Liver (tissue), 9 donors: ENCODE data around the gene SPATA16. TPM values are rescaled to one million over a fixed set of nuclear protein-coding genes. Genes with fewer than 3 reads are reported as not detected.

Experiments
- DNase-seq: peaks from one replicate; pipeline ENCODE4 v3.0.0-alpha.2; 2017; ENCODE audit warnings: low spot score
- H3K27ac ChIP-seq, 2 donors: one replicate each; pipeline ENCODE4 v1.7.0; 2013; ENCODE audit warnings: inconsistent platforms in 2 of 2, low read length in 2 of 2, control low read depth in 1 of 2, low read depth in 1 of 2, mild to moderate bottlenecking in 1 of 2
- H3K27me3 ChIP-seq, 4 donors: one replicate each; pipeline versions ENCODE4 v1.6.1 to v1.7.0; 2013; ENCODE audit warnings: low read length in 3 of 4, inconsistent platforms in 1 of 4, mild to moderate bottlenecking in 1 of 4, moderate library complexity in 1 of 4; ENCODE audit not compliant: control insufficient read depth in 4 of 4, insufficient read depth in 4 of 4
- H3K36me3 ChIP-seq, 4 donors: one replicate each; pipeline versions ENCODE4 v1.6.1 to v1.7.0; 2013; ENCODE audit warnings: low read length in 3 of 4, mild to moderate bottlenecking in 3 of 4, low read depth in 1 of 4, moderate library complexity in 1 of 4; ENCODE audit not compliant: control insufficient read depth in 4 of 4, insufficient read depth in 3 of 4
- H3K4me1 ChIP-seq, 4 donors: one replicate each; pipeline versions ENCODE4 v1.6.1 to v1.7.0; 2013; ENCODE audit warnings: low read length in 3 of 4, mild to moderate bottlenecking in 3 of 4, moderate library complexity in 1 of 4; ENCODE audit not compliant: control insufficient read depth in 4 of 4, insufficient read depth in 4 of 4
- H3K4me3 ChIP-seq, 3 donors: one replicate each; pipeline versions ENCODE4 v1.6.1 to v1.7.0; 2013; ENCODE audit warnings: low read length in 3 of 3, control low read depth in 1 of 3, low read depth in 1 of 3, mild to moderate bottlenecking in 1 of 3
- H3K9ac ChIP-seq, 2 donors: one replicate each; pipeline ENCODE4 v1.7.0; 2013; ENCODE audit warnings: low read length in 2 of 2, mild to moderate bottlenecking in 2 of 2, moderate library complexity in 2 of 2, control low read depth in 1 of 2, low read depth in 1 of 2
- H3K9me3 ChIP-seq, 4 donors: one replicate each; pipeline versions ENCODE4 v1.6.1 to v1.7.0; 2013; ENCODE audit warnings: low read length in 3 of 4; ENCODE audit not compliant: control insufficient read depth in 4 of 4
- ATF3 ChIP-seq: IDR thresholded peaks from 2 replicates; pipeline ENCODE4 v1.6.1; 2016; ENCODE audit warnings: antibody characterized with exemption
- EGR1 ChIP-seq, 2 donors: IDR thresholded peaks; 2 replicates each; pipeline ENCODE4 v1.6.1; 2016 to 2018; ENCODE audit warnings: antibody characterized with exemption in 2 of 2, low read depth in 2 of 2
- FOXA1 ChIP-seq: IDR thresholded peaks from 2 replicates; pipeline ENCODE4 v1.6.1; 2016; ENCODE audit warnings: antibody characterized with exemption
- FOXA2 ChIP-seq: IDR thresholded peaks from 2 replicates; pipeline ENCODE4 v1.6.1; 2016; ENCODE audit warnings: antibody characterized with exemption
- GABPA ChIP-seq, 2 donors: IDR thresholded peaks in 1 of 2; conservative IDR thresholded peaks in 1 of 2; 2 replicates each; pipeline ENCODE4 v1.6.1; 2016; ENCODE audit warnings: antibody characterized with exemption in 2 of 2, mild to moderate bottlenecking in 1 of 2, moderate library complexity in 1 of 2
- HNF4A ChIP-seq, 2 donors: conservative IDR thresholded peaks; 2 replicates each; pipeline ENCODE4 v1.6.1; 2016; ENCODE audit warnings: antibody characterized with exemption in 2 of 2, mild to moderate bottlenecking in 2 of 2
- HNF4G ChIP-seq: IDR thresholded peaks from 2 replicates; pipeline ENCODE4 v1.6.1; 2016; ENCODE audit warnings: antibody characterized with exemption
- JUND ChIP-seq, 2 donors: IDR thresholded peaks; 2 replicates each; pipeline ENCODE4 v1.6.1; 2016; ENCODE audit warnings: antibody characterized with exemption in 2 of 2
- MAX ChIP-seq: IDR thresholded peaks from 2 replicates; pipeline ENCODE4 v1.6.1; 2016; ENCODE audit warnings: antibody characterized with exemption
- NR2F2 ChIP-seq: IDR thresholded peaks from 2 replicates; pipeline ENCODE4 v1.6.1; 2016; ENCODE audit warnings: antibody characterized with exemption
- RAD21 ChIP-seq, 2 donors: IDR thresholded peaks; 2 replicates each; pipeline ENCODE4 v1.6.1; 2016; ENCODE audit warnings: antibody characterized with exemption in 2 of 2, mild to moderate bottlenecking in 2 of 2
- RXRA ChIP-seq, 2 donors: IDR thresholded peaks; 2 replicates each; pipeline ENCODE4 v1.6.1; 2017 to 2018; ENCODE audit warnings: antibody characterized with exemption in 2 of 2, mild to moderate bottlenecking in 1 of 2
- SP1 ChIP-seq: IDR thresholded peaks from 2 replicates; pipeline ENCODE4 v1.6.1; 2018; ENCODE audit warnings: antibody characterized with exemption, mild to moderate bottlenecking
- TAF1 ChIP-seq: conservative IDR thresholded peaks from 2 replicates; pipeline ENCODE4 v1.6.1; 2016; ENCODE audit warnings: antibody characterized with exemption, mild to moderate bottlenecking
- YY1 ChIP-seq: IDR thresholded peaks from 2 replicates; pipeline ENCODE4 v1.6.1; 2016; ENCODE audit warnings: antibody characterized with exemption, mild to moderate bottlenecking
- ZBTB33 ChIP-seq: IDR thresholded peaks from 2 replicates; pipeline ENCODE4 v1.6.1; 2016; ENCODE audit warnings: antibody characterized with exemption
- WGBS: extraction: QIAGEN DNeasy Blood & Tissue Kit; methylation state at CpG from one replicate; pipeline ENCODE4 v1.1.7; 2013; 5-methylcytosine and 5-hydroxymethylcytosine counted together
- polyA plus RNA-seq, 2 donors: library from polyadenylated mRNA; stranded (reverse) in 1 of 2; unstranded in 1 of 2; fragments of 200-250 nt in 1 of 2; fragments of >200 nt in 1 of 2; fragmentation: Nextera tagmentation in 1 of 2; extraction: Ambion mirVana in 1 of 2; gene quantifications; one replicate each; pipeline versions ENCODE4 v1.2.1 to v1.2.3, GENCODE V29; 2013 to 2015
- total RNA-seq, 2 donors: library from RNA; depleted of rRNA; stranded (reverse); fragments of >200 nt; gene quantifications; one replicate each; pipeline ENCODE4 v1.2.3, GENCODE V29; 2014
- TF ChIP-seq, protein P1 (sequence below): fragments of 150-350 bp; IDR thresholded peaks from 2 replicates; pipeline ENCODE4 v1.5.1; 2017; ENCODE audit warnings: improper control_type of control experiment, low read depth, low read length; ENCODE audit not compliant: missing input control
- TF ChIP-seq, protein P2 (sequence below): IDR thresholded peaks from 2 replicates; pipeline ENCODE4 v1.6.1; 2016; ENCODE audit warnings: antibody characterized with exemption, mild to moderate bottlenecking
- donor health status: healthy.
- donor health status: healthy.
- donor health status: healthy.
- donor health status: healthy.
- donor health status: healthy.

SPATA16 gene
- total and polyA plus RNA-seq, 4 donors: not detected

- Histone ChIP-seq H3K27ac (no peak overlapping the region), H3K4me3 (no peak overlapping the region), H3K9ac (no peak overlapping the region), H3K4me1 (no peaks in the 10 kb centered on the region), H3K27me3 (no peaks in the 10 kb centered on the region), H3K36me3 (no peaks in the 10 kb centered on the region), H3K9me3 (no peaks in the 10 kb centered on the region)
- 86% methylated on average over 2 of the region's 2 CpGs for WGBS
- TF ChIP-seq HNF4G: no peak
- TF ChIP-seq YY1: no peak
- TF ChIP-seq FOXA2: no peak
- no peak for TF ChIP-seq NR2F2
- TF ChIP-seq HNF4A (conservative IDR thresholded peaks at IDR 0.05): no peak
- no peak for TF ChIP-seq ATF3
- TF ChIP-seq ZBTB33: no peak
- TF ChIP-seq JUND (IDR thresholded peaks at IDR 0.05): no peak
- no peak for TF ChIP-seq RAD21 (IDR thresholded peaks at IDR 0.05)
- TF ChIP-seq SP1: no peak
- no peak for TF ChIP-seq RXRA (IDR thresholded peaks at IDR 0.05)
- no peak for TF ChIP-seq GABPA (IDR thresholded peaks at IDR 0.05 in 1 of 2, conservative IDR thresholded peaks at IDR 0.05 in 1 of 2)
- no peak for TF ChIP-seq MAX
- TF ChIP-seq, protein P1, sequence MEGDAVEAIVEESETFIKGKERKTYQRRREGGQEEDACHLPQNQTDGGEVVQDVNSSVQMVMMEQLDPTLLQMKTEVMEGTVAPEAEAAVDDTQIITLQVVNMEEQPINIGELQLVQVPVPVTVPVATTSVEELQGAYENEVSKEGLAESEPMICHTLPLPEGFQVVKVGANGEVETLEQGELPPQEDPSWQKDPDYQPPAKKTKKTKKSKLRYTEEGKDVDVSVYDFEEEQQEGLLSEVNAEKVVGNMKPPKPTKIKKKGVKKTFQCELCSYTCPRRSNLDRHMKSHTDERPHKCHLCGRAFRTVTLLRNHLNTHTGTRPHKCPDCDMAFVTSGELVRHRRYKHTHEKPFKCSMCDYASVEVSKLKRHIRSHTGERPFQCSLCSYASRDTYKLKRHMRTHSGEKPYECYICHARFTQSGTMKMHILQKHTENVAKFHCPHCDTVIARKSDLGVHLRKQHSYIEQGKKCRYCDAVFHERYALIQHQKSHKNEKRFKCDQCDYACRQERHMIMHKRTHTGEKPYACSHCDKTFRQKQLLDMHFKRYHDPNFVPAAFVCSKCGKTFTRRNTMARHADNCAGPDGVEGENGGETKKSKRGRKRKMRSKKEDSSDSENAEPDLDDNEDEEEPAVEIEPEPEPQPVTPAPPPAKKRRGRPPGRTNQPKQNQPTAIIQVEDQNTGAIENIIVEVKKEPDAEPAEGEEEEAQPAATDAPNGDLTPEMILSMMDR: no peak
- TF ChIP-seq FOXA1: no peak
- TF ChIP-seq EGR1 (IDR thresholded peaks at IDR 0.05; ENCODE audit: low read depth in 2 of 2): no peak
- no peak for TF ChIP-seq TAF1
- TF ChIP-seq, protein P2, sequence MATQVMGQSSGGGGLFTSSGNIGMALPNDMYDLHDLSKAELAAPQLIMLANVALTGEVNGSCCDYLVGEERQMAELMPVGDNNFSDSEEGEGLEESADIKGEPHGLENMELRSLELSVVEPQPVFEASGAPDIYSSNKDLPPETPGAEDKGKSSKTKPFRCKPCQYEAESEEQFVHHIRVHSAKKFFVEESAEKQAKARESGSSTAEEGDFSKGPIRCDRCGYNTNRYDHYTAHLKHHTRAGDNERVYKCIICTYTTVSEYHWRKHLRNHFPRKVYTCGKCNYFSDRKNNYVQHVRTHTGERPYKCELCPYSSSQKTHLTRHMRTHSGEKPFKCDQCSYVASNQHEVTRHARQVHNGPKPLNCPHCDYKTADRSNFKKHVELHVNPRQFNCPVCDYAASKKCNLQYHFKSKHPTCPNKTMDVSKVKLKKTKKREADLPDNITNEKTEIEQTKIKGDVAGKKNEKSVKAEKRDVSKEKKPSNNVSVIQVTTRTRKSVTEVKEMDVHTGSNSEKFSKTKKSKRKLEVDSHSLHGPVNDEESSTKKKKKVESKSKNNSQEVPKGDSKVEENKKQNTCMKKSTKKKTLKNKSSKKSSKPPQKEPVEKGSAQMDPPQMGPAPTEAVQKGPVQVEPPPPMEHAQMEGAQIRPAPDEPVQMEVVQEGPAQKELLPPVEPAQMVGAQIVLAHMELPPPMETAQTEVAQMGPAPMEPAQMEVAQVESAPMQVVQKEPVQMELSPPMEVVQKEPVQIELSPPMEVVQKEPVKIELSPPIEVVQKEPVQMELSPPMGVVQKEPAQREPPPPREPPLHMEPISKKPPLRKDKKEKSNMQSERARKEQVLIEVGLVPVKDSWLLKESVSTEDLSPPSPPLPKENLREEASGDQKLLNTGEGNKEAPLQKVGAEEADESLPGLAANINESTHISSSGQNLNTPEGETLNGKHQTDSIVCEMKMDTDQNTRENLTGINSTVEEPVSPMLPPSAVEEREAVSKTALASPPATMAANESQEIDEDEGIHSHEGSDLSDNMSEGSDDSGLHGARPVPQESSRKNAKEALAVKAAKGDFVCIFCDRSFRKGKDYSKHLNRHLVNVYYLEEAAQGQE: no peak
- DNase-seq: no peak
Measured at GRCh38 chr3:172958565-172958964, 182.5 kb downstream of the SPATA16 start.
